Activated T-helper 1 cell treated with anti-CD3 and anti-CD28 coated beads, Interleukin-12 subunit alpha, Interleukin-12 subunit beta, Interleukin-2, Interleukin-4 antibody, amounts not matched to agents 30 ng/mL and 10 ng/mL and 1 ng/mL, durations not matched to agents 14 hours and 24 hours and 36 hours (primary cell): ENCODE measurements around the gene ASIC3. TPM values are rescaled to one million over a fixed set of nuclear protein-coding genes. Genes with fewer than 3 reads are reported as not detected.

Experiments used
- DNase-seq: peaks from one replicate; pipeline ENCODE4 v3.0.0; 2021; ENCODE audit warnings: low spot score
- H3K27ac Mint-ChIP-seq: one replicate; pipeline ENCODE4 v1.8.0; 2021; ENCODE audit warnings: mild to moderate bottlenecking, mixed read lengths
- H3K27me3 Mint-ChIP-seq: one replicate; pipeline ENCODE4 v1.8.0; 2022; ENCODE audit warnings: mild to moderate bottlenecking, moderate library complexity, mixed read lengths; ENCODE audit not compliant: insufficient read depth
- H3K36me3 Mint-ChIP-seq: one replicate; pipeline ENCODE4 v1.8.0; 2021; ENCODE audit warnings: low read depth, mixed read lengths
- H3K4me1 Mint-ChIP-seq: one replicate; pipeline ENCODE4 v1.8.0; 2021; ENCODE audit warnings: low read depth, mixed read lengths
- H3K4me3 Mint-ChIP-seq: one replicate; pipeline ENCODE4 v1.8.0; 2021; ENCODE audit warnings: mild to moderate bottlenecking, moderate library complexity, mixed read lengths
- H3K9me3 Mint-ChIP-seq: one replicate; pipeline ENCODE4 v1.8.0; 2021; ENCODE audit warnings: mixed read lengths
- intact Hi-C: fragments of 100-400 bp; cut with micrococcal nuclease; formaldehyde crosslinking; loops from one replicate; pipeline ENCODE4 v1.15.1; 2024
- total RNA-seq: library from RNA; stranded (reverse); gene quantifications from 2 replicates; pipeline ENCODE4 v1.2.3, GENCODE V29; 2022

The ASIC3 gene
- total RNA-seq, 1 donor from 2014 or later: 1.9 TPM

DNA sequence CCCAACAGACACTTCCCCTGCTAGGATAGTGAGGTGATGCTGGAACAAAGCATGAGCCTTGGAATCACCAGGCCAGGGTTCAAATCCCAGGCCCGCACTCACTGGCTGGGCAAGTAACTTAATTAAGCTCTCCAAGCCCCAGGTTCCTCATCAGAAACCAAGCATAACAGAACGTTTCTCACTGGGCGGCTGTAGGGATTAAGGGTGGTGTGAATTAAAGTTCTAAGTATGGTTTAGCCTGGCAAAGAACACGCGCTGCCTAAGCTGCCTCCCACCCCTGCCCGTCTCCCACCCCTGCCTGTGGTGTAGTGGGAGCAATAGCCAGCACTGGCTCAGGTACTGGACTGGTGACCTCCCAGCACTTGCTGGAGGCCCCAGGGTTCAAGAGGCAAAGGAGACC is 16.7 kb downstream of the ASIC3 start:
- DNase-seq: no peak
- Mint-ChIP-seq H3K27me3 (no peaks in the 10 kb centered on the region), H3K4me3 (no peak overlapping the region), H3K9me3 (no peaks in the 10 kb centered on the region), H3K27ac (no peak overlapping the region), H3K4me1 (peaks cover 17% of the 10 kb centered on the region), H3K36me3 (peaks cover 7% of the 10 kb centered on the region)
- intact Hi-C loops: no loop called here

DNA sequence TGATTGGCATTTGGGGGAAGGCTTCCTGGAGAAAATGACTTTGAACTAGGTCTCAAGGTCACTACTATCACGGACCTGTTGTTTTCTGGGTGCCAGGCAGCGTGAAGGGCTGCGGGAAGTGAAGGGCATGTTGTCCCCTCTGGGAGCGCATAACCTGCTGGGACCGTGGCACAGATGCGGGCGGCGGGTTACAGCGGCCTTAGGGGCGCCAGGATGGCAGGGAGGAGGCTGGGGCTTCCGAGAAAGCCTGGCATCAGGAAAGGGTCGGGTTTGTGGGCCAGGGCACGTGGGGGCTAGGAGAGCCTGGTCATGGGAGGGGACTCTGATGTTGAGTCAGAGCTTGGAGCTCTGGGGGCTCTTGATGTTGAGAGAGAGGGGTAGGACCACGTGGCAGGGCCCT is 17.2 kb downstream of the ASIC3 start:
- H3K27me3 Mint-ChIP-seq: no peaks in the 10 kb centered on the region
- H3K4me1 Mint-ChIP-seq: peaks cover 14% of the 10 kb centered on the region
- H3K4me3 Mint-ChIP-seq: no peak overlapping the region
- no peak for DNase-seq
- no peak overlapping the region for H3K27ac Mint-ChIP-seq
- H3K9me3 Mint-ChIP-seq: no peaks in the 10 kb centered on the region
- H3K36me3 Mint-ChIP-seq: peaks cover 7% of the 10 kb centered on the region
- intact Hi-C loops: no loop called here

DNA sequence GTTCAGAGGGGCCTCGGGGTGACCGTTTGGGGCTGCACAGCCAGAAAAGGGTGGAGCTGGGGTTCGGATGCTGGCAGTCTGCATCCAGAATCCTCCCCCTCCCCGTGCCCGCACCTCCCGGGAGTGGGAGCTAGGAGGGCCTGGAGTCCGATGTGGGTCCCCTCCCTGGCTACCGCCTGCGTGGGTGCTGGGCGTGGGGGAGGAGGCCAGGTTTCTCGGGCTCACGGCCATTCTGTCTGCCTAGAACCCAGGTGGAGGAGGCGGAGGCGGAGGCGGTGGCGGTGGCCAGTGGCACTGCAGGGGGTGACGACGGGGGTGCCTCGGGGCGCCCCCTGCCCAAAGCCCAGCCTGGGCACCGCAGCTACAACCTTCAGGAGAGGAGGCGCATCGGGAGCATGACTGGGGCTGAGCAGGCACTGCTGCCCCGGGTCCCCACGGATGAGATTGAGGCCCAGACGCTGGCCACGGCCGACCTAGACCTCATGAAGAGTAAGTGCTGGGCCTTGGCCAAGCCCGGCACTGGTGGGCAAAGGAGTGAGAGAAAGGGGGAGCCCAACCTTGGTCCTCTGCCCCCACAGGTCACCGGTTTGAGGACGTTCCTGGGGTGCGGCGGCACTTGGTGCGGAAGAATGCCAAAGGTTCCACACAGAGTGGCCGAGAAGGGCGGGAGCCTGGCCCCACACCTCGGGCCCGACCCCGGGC is 18.1 kb downstream of the ASIC3 start:
- Mint-ChIP-seq H3K27me3 (no peaks in the 10 kb centered on the region), H3K27ac (no peak overlapping the region), H3K4me3 (no peak overlapping the region), H3K9me3 (no peaks in the 10 kb centered on the region), H3K36me3 (peaks cover 7% of the 10 kb centered on the region), H3K4me1 (peaks cover 5% of the 10 kb centered on the region)
- DNase-seq: no peak
- intact Hi-C loops: no loop called here

DNA sequence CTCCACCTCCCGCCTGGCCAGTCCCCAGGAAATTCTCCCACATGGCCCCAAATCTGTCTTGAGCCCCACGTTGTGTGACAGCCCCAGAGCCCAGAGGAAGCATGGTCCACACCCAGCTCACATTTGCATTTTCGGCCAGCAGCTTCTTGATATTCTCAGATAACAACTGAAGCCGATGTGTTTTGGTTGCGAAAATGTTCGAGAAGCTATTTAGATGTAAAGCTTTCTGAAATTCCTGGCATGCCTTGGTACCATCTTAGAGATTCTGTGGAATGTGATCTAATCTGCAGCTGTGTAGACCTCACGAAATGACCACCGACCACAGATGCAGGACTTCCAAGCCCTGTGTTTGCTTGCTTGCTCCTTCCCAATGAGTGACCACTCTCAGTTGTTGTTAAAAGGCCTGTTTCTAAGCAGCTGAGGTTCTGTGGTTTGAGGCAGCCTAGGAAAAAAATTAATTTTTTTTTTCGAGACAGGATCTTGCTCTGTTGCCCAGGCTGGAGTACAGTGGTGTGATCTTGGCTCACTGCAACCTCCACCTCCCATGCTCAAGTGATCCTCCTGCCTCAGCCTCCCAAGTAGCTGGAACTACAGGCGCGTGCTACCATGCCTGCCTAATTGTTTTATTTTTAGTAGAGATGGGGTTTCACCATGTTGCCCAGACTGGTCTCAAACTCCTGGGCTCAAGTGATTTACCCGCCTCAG is 19.9 kb downstream of the ASIC3 start:
- H3K9me3 Mint-ChIP-seq: no peaks in the 10 kb centered on the region
- H3K4me1 Mint-ChIP-seq: no peaks in the 10 kb centered on the region
- H3K27me3 Mint-ChIP-seq: no peaks in the 10 kb centered on the region
- peaks cover 12% of the 10 kb centered on the region for H3K36me3 Mint-ChIP-seq
- H3K27ac Mint-ChIP-seq: no peak overlapping the region
- no peak for DNase-seq
- intact Hi-C loops: no loop called here
- H3K4me3 Mint-ChIP-seq: no peak overlapping the region

DNA sequence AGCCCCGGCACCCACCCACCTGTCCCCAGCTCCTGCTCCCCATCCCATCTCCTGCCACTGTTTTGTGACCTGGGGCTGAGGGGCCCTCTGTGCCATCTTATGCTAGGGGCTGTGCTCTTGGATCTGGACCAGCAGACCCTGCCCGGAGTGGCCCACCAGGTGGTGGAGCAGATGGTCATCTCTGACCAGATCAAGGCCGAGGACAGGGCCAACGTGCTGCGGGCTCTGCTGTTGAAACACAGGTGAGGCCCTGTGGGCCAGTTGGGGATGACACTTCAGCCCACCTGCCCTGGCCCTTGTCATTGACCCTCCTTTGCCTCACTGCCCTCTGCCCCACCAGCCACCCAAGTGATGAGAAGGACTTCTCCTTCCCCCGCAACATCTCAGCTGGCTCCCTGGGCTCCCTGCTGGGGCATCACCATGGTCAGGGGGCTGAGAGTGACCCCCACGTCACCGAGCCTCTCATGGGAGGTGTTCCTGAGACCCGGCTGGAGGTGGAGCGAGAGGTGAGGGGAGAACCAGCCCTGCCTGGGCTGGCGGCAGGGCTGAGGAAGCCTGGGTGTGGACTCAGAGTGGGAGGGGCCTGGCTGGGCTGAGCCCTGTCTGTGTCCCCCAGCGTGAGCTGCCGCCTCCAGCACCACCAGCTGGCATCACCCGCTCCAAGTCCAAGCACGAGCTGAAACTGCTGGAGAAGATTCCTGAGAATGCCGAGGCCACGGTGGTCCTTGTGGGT is 21.7 kb downstream of the ASIC3 start:
- H3K36me3 Mint-ChIP-seq: peaks cover 17% of the 10 kb centered on the region
- no peak overlapping the region for H3K27ac Mint-ChIP-seq
- H3K4me1 Mint-ChIP-seq: no peaks in the 10 kb centered on the region
- no peaks in the 10 kb centered on the region for H3K9me3 Mint-ChIP-seq
- no peak for DNase-seq
- no peaks in the 10 kb centered on the region for H3K27me3 Mint-ChIP-seq
- intact Hi-C loops: no loop called here
- H3K4me3 Mint-ChIP-seq: no peak overlapping the region

DNA sequence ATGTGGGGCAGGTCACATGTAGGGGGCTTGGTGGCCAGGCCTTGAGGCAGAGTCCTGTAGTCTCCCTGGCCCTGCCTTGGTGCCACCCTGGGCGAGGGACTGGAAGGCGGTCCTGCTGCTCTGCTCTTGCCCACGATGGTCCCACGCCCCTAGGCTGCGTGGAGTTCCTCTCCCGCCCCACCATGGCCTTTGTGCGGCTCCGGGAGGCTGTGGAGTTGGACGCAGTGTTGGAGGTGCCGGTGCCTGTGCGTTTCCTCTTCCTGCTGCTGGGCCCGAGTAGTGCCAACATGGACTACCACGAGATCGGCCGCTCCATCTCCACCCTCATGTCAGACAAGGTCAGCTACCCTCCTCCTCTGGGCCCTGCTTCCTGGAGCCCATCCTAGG is 22.2 kb downstream of the ASIC3 start:
- intact Hi-C loops: no loop called here
- peaks cover 15% of the 10 kb centered on the region for H3K36me3 Mint-ChIP-seq
- H3K4me3 Mint-ChIP-seq: no peak overlapping the region
- no peaks in the 10 kb centered on the region for H3K9me3 Mint-ChIP-seq
- peak overlapping the region; percentile 18 for H3K27ac Mint-ChIP-seq
- H3K4me1 Mint-ChIP-seq: no peaks in the 10 kb centered on the region
- DNase-seq: no peak
- H3K27me3 Mint-ChIP-seq: no peaks in the 10 kb centered on the region

DNA sequence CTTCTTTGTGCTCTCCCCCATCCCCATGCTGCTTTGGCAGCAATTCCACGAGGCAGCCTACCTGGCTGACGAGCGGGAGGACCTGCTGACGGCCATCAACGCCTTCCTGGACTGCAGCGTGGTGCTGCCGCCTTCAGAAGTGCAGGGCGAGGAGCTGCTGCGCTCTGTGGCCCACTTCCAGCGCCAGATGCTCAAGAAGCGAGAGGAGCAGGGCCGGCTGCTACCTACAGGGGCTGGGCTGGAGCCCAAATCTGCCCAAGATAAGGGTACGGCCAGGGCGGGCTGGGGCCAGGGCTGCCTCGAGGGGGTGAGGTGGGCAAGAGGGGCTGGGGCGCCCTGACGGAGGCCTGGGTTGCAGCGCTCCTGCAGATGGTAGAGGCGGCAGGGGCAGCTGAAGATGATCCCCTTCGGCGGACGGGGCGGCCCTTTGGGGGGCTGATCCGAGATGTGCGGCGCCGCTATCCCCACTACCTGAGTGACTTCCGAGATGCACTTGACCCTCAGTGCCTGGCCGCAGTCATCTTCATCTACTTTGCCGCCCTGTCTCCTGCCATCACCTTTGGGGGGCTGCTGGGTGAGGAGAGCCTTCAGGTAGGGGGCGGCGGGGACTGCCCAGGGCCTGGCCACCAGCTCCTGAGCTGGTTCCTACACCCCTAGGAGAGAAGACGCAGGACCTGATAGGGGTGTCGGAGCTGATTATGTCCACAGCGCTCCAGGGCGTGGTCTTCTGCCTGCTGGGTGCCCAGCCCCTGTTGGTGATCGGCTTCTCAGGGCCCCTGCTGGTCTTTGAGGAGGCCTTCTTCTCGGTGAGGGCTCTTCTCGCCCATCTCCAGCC is 22.9 kb downstream of the ASIC3 start:
- intact Hi-C loops: no loop called here
- Mint-ChIP-seq H3K4me1 (no peaks in the 10 kb centered on the region), H3K4me3 (no peak overlapping the region), H3K27ac (no peak overlapping the region), H3K9me3 (no peaks in the 10 kb centered on the region), H3K27me3 (no peaks in the 10 kb centered on the region), H3K36me3 (peaks cover 21% of the 10 kb centered on the region)
- no peak for DNase-seq

DNA sequence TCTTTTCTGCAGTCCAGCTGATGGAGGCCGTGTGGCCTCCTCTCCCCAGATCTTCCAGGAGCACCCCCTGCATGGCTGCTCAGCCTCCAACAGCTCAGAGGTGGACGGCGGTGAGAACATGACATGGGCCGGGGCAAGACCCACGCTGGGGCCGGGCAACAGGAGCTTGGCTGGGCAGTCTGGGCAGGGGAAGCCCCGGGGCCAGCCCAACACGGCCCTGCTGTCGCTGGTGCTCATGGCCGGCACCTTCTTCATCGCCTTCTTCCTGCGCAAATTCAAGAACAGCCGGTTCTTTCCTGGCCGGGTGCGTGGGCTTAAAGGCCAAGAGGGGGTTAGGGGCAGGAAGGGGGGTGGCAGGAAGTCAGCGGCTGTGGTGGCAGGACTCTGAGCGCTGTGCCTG is 25.7 kb downstream of the ASIC3 start:
- Mint-ChIP-seq H3K4me1 (peaks cover 9% of the 10 kb centered on the region), H3K27me3 (no peaks in the 10 kb centered on the region), H3K9me3 (no peaks in the 10 kb centered on the region), H3K36me3 (peaks cover 28% of the 10 kb centered on the region), H3K27ac (no peak overlapping the region), H3K4me3 (no peak overlapping the region)
- intact Hi-C loops: no loop called here
- no peak for DNase-seq

DNA sequence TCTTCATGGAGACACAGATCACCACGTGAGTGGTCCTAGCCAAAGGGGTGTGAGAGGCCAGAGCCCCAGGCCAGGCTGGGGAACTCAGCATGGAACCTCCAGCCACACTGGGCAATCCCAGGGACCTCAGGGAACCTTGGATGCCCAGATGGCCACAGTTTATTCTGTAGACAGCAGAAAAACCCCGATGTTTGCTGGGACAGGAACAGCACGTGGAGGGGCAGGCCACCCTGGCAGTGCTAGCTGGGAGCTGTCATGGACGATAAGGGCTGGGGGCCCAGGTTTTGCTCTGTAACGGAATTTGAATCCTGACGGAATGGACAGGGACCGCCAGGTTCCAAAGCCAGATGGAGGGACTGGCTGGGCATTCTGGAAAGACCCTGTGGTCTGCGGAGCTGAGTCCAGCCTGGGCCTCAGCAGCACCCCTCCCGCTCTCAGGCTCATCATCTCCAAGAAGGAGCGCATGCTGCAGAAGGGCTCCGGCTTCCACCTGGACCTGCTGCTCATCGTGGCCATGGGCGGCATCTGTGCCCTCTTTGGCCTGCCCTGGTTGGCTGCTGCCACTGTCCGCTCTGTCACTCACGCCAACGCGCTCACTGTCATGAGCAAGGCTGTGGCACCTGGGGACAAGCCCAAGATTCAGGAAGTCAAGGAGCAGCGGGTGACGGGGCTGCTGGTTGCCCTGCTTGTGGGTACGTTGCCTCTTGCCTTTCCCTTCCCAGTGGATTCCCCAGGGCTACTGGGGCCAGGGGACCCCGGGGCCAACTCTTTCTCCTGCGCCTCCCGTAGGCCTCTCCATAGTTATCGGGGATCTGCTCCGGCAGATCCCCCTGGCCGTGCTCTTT is 26.7 kb downstream of the ASIC3 start:
- Mint-ChIP-seq H3K36me3 (peaks cover 30% of the 10 kb centered on the region), H3K9me3 (no peaks in the 10 kb centered on the region)

DNA sequence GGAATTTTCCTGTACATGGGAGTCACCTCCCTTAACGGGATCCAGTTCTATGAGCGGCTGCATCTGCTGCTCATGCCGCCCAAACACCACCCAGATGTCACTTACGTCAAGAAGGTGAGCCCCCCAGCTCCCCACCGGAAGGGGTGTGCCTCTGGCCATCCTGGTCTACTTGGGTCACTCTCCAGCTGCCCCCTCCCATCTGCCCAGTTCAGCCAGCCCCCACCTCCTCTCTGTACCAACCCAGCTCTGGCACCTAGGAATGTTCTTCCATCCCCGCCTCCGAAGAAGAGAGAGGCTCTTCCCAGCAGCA is 27.3 kb downstream of the ASIC3 start:
- peaks cover 30% of the 10 kb centered on the region for H3K36me3 Mint-ChIP-seq
- no peak for DNase-seq
- no peaks in the 10 kb centered on the region for H3K27me3 Mint-ChIP-seq
- intact Hi-C loops: no loop called here
- H3K27ac Mint-ChIP-seq: no peak overlapping the region
- H3K4me1 Mint-ChIP-seq: peaks cover 13% of the 10 kb centered on the region
- H3K9me3 Mint-ChIP-seq: no peaks in the 10 kb centered on the region
- H3K4me3 Mint-ChIP-seq: no peak overlapping the region

More for the DNA sequence above, 26.7 kb downstream of the ASIC3 start:
- no peak for DNase-seq
- H3K27me3 Mint-ChIP-seq: no peaks in the 10 kb centered on the region
- intact Hi-C loops: no loop called here
- H3K27ac Mint-ChIP-seq: no peak overlapping the region
- peaks cover 13% of the 10 kb centered on the region for H3K4me1 Mint-ChIP-seq
- no peak overlapping the region for H3K4me3 Mint-ChIP-seq

DNA sequence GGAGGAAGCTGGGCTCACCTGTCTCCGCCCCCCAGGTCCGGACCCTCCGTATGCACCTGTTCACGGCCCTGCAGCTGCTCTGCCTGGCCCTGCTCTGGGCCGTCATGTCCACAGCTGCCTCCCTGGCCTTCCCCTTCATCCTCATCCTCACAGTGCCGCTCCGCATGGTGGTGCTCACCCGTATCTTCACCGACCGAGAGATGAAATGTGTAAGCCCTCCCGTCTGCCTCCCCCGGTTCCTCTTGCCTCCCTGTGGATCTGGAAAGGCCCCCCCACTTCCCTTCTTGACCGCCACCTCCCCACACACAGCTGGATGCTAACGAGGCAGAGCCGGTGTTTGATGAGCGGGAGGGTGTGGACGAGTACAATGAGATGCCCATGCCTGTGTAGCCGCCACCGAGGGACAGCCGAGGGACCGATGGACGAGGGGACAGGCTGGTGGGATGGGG is 27.7 kb downstream of the ASIC3 start:
- Mint-ChIP-seq H3K27me3 (no peaks in the 10 kb centered on the region), H3K9me3 (no peaks in the 10 kb centered on the region), H3K27ac (no peak overlapping the region), H3K4me3 (no peak overlapping the region), H3K36me3 (peaks cover 30% of the 10 kb centered on the region), H3K4me1 (peaks cover 13% of the 10 kb centered on the region)
- intact Hi-C loops: no loop called here
- DNase-seq: no peak
